Right lobe of liver (tissue), 4 donors: Measurements from ENCODE around the gene HSFX3.
"Not testable (repeated sequence)": the region's sequence is repeated elsewhere in the genome, so short reads cannot be mapped to it uniquely, and the experiment has no call there.

ENCODE experiments used
- POLR2A ChIP-seq: fragments of 450-650 bp; IDR thresholded peaks from one replicate; pipeline ENCODE4 v1.6.1; 2017; ENCODE audit warnings: antibody characterized with exemption, mild to moderate bottlenecking
- TF ChIP-seq, protein P1 (sequence below), 4 donors: fragments of 200-600 bp in 3 of 4; fragments of 450-650 bp in 1 of 4; IDR thresholded peaks; one replicate each; pipeline versions ENCODE4 v1.5.1 to v1.8.0; 2016 to 2022; ENCODE audit warnings: antibody characterized with exemption in 4 of 4, mild to moderate bottlenecking in 2 of 4
- donor health status: DM: no; HTN: no; CAD: no.
- donor health status: DM: no; HTN: no; CAD: no.
- donor health status: DM: no; HTN: yes; CAD: no.

DNA sequence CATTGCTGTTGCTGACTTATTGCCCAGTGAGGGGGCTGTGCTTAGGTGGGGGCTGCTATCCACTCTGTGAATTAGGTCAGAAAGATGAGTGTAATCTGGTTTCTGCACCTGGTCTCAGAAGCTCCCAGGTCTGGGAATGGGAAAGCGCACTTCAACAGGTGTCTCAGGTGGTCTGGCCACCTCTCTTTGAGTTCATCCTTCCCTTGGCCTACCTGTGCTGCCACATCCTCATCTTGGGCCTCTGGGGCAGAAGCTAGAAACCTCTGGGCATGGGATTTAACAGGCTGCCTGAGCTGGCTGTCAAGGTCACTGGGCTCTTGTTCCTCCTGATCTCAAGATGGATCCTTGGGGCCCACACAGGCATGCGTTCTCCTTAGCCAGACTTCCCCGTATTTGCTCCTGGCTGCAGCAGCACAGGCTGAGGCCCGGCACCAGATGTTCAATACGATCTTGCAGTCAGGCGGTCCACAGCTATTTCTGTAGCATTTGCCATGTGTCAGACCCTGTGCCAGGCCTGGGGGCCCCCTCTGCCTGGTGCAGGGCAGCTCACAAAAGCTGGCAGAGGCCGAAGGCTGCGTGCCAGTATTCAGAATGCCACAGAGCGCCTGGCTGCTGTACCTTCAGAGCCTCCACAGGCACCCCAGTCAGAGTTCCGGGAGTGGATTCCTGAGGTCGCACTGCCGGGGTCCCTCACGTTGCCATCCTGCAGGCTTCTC is 23.2 kb downstream of the HSFX3 start:
- TF ChIP-seq, protein P1, sequence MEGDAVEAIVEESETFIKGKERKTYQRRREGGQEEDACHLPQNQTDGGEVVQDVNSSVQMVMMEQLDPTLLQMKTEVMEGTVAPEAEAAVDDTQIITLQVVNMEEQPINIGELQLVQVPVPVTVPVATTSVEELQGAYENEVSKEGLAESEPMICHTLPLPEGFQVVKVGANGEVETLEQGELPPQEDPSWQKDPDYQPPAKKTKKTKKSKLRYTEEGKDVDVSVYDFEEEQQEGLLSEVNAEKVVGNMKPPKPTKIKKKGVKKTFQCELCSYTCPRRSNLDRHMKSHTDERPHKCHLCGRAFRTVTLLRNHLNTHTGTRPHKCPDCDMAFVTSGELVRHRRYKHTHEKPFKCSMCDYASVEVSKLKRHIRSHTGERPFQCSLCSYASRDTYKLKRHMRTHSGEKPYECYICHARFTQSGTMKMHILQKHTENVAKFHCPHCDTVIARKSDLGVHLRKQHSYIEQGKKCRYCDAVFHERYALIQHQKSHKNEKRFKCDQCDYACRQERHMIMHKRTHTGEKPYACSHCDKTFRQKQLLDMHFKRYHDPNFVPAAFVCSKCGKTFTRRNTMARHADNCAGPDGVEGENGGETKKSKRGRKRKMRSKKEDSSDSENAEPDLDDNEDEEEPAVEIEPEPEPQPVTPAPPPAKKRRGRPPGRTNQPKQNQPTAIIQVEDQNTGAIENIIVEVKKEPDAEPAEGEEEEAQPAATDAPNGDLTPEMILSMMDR (IDR thresholded peaks at IDR 0.05) = not testable (repeated sequence)
- not testable (repeated sequence) for TF ChIP-seq POLR2A
